ENCODE results near the gene ARHGAP15. TPM values are rescaled to one million over a fixed set of nuclear protein-coding genes. Genes with fewer than 3 reads are reported as not detected.

Gene ARHGAP15
- total RNA-seq, 1 donor from 2014 or later = not detected

- Histone ChIP-seq H3K27me3 (ENCODE audit: insufficient read depth, low read length) (no peaks in the 10 kb centered on the region), H3K27ac (ENCODE audit: low read depth, low read length) (no peak overlapping the region), H3K9me3 (ENCODE audit: insufficient read depth, low read depth, low read length) (no peaks in the 10 kb centered on the region), H3K36me3 (ENCODE audit: insufficient read depth, low read length) (no peaks in the 10 kb centered on the region), H3K4me1 (ENCODE audit: insufficient read depth, low read length) (peaks cover 17% of the 10 kb centered on the region), H3K9ac (ENCODE audit: low read length) (no peak overlapping the region), H2AFZ (ENCODE audit: low read depth, low read length) (no peak overlapping the region), H3K4me3 (ENCODE audit: insufficient read depth, low read depth, low read length) (no peak overlapping the region), H4K20me1 (ENCODE audit: insufficient read depth, low read length) (no peaks in the 10 kb centered on the region), H3K4me2 (ENCODE audit: low read length) (peak overlapping the region; percentile 44), H3K79me2 (ENCODE audit: insufficient read depth, low read length) (no peaks in the 10 kb centered on the region)
- peak; percentile 68 for DNase-seq (ENCODE audit: low read depth)
- Mint-ChIP-seq H3K4me1 (ENCODE audit: low read depth, unreplicated experiment) (peaks cover 14% of the 10 kb centered on the region), H3K9me3 (ENCODE audit: unreplicated experiment) (no peaks in the 10 kb centered on the region), H3K36me3 (ENCODE audit: low read depth, unreplicated experiment) (no peaks in the 10 kb centered on the region), H3K27me3 (ENCODE audit: low read depth, unreplicated experiment) (no peaks in the 10 kb centered on the region), H3K4me3 (ENCODE audit: unreplicated experiment) (no peak overlapping the region), H3K27ac (ENCODE audit: unreplicated experiment) (peak overlapping the region; percentile 41)
- peak; percentile 97 for FAIRE-seq
- TF ChIP-seq CTCF (IDR thresholded peaks at IDR 0.05; ENCODE audit: insufficient read depth, low read depth, low read length) (no peak), EZH2 (IDR thresholded peaks at IDR 0.05; ENCODE audit: insufficient read depth, low read length) (no peak)
These were observed 344.0 kb downstream of the ARHGAP15 start for GRCh38 chr2:143473216-143473615.

- H3K27me3 ChIP-seq (ENCODE audit: insufficient read depth, low read length) = no peaks in the 10 kb centered on the region
- H2AFZ ChIP-seq (ENCODE audit: low read depth, low read length) = no peak overlapping the region
- no peak overlapping the region for H3K27ac ChIP-seq (ENCODE audit: low read depth, low read length)
- no peaks in the 10 kb centered on the region for H3K36me3 Mint-ChIP-seq (ENCODE audit: low read depth, unreplicated experiment)
- H3K27me3 Mint-ChIP-seq (ENCODE audit: low read depth, unreplicated experiment) = no peaks in the 10 kb centered on the region
- no peaks in the 10 kb centered on the region for H3K9me3 Mint-ChIP-seq (ENCODE audit: unreplicated experiment)
- H3K36me3 ChIP-seq (ENCODE audit: insufficient read depth, low read length) = no peaks in the 10 kb centered on the region
- peak overlapping the region; percentile 44 for H3K4me2 ChIP-seq (ENCODE audit: low read length)
- no peaks in the 10 kb centered on the region for H3K79me2 ChIP-seq (ENCODE audit: insufficient read depth, low read length)
- H4K20me1 ChIP-seq (ENCODE audit: insufficient read depth, low read length) = no peaks in the 10 kb centered on the region
- no peak overlapping the region for H3K4me3 ChIP-seq (ENCODE audit: insufficient read depth, low read depth, low read length)
- DNase-seq (ENCODE audit: low read depth) (no peak), FAIRE-seq (no peak)
- peaks cover 14% of the 10 kb centered on the region for H3K4me1 Mint-ChIP-seq (ENCODE audit: low read depth, unreplicated experiment)
- TF ChIP-seq CTCF (IDR thresholded peaks at IDR 0.05; ENCODE audit: insufficient read depth, low read depth, low read length) (no peak), EZH2 (IDR thresholded peaks at IDR 0.05; ENCODE audit: insufficient read depth, low read length) (no peak)
- no peaks in the 10 kb centered on the region for H3K9me3 ChIP-seq (ENCODE audit: insufficient read depth, low read depth, low read length)
- no peak overlapping the region for H3K4me3 Mint-ChIP-seq (ENCODE audit: unreplicated experiment)
- peaks cover 17% of the 10 kb centered on the region for H3K4me1 ChIP-seq (ENCODE audit: insufficient read depth, low read length)
- H3K9ac ChIP-seq (ENCODE audit: low read length) = no peak overlapping the region
- H3K27ac Mint-ChIP-seq (ENCODE audit: unreplicated experiment) = peak overlapping the region; percentile 41
These were observed 344.6 kb downstream of the ARHGAP15 start for GRCh38 chr2:143473820-143474219.

GRCh38 chr2:143474586-143474985, 345.4 kb downstream of the ARHGAP15 start:
- H3K9me3 ChIP-seq (ENCODE audit: insufficient read depth, low read depth, low read length) = no peaks in the 10 kb centered on the region
- no peak for TF ChIP-seq CTCF (IDR thresholded peaks at IDR 0.05; ENCODE audit: insufficient read depth, low read depth, low read length)
- no peak for TF ChIP-seq EZH2 (IDR thresholded peaks at IDR 0.05; ENCODE audit: insufficient read depth, low read length)
- no peak for DNase-seq (ENCODE audit: low read depth)
- no peak overlapping the region for H3K4me3 ChIP-seq (ENCODE audit: insufficient read depth, low read depth, low read length)
- no peak overlapping the region for H3K9ac ChIP-seq (ENCODE audit: low read length)
- peaks cover 17% of the 10 kb centered on the region for H3K4me1 ChIP-seq (ENCODE audit: insufficient read depth, low read length)
- no peak overlapping the region for H3K4me2 ChIP-seq (ENCODE audit: low read length)
- H3K79me2 ChIP-seq (ENCODE audit: insufficient read depth, low read length) = no peaks in the 10 kb centered on the region
- no peak for FAIRE-seq
- Mint-ChIP-seq H3K4me3 (ENCODE audit: unreplicated experiment) (no peak overlapping the region), H3K4me1 (ENCODE audit: low read depth, unreplicated experiment) (peaks cover 14% of the 10 kb centered on the region), H3K9me3 (ENCODE audit: unreplicated experiment) (no peaks in the 10 kb centered on the region), H3K27ac (ENCODE audit: unreplicated experiment) (no peak overlapping the region), H3K27me3 (ENCODE audit: low read depth, unreplicated experiment) (no peaks in the 10 kb centered on the region), H3K36me3 (ENCODE audit: low read depth, unreplicated experiment) (no peaks in the 10 kb centered on the region)
- H2AFZ ChIP-seq (ENCODE audit: low read depth, low read length) = no peak overlapping the region
- no peaks in the 10 kb centered on the region for H3K36me3 ChIP-seq (ENCODE audit: insufficient read depth, low read length)
- no peak overlapping the region for H3K27ac ChIP-seq (ENCODE audit: low read depth, low read length)
- no peaks in the 10 kb centered on the region for H4K20me1 ChIP-seq (ENCODE audit: insufficient read depth, low read length)
- H3K27me3 ChIP-seq (ENCODE audit: insufficient read depth, low read length) = no peaks in the 10 kb centered on the region
